ENCODE measurements around the gene LLGL1. TPM values are rescaled to one million over a fixed set of nuclear protein-coding genes. Genes with fewer than 3 reads are reported as not detected.

LLGL1 gene
- total and polyA plus RNA-seq, 2 donors = 24.5 to 25.6 TPM

DNA sequence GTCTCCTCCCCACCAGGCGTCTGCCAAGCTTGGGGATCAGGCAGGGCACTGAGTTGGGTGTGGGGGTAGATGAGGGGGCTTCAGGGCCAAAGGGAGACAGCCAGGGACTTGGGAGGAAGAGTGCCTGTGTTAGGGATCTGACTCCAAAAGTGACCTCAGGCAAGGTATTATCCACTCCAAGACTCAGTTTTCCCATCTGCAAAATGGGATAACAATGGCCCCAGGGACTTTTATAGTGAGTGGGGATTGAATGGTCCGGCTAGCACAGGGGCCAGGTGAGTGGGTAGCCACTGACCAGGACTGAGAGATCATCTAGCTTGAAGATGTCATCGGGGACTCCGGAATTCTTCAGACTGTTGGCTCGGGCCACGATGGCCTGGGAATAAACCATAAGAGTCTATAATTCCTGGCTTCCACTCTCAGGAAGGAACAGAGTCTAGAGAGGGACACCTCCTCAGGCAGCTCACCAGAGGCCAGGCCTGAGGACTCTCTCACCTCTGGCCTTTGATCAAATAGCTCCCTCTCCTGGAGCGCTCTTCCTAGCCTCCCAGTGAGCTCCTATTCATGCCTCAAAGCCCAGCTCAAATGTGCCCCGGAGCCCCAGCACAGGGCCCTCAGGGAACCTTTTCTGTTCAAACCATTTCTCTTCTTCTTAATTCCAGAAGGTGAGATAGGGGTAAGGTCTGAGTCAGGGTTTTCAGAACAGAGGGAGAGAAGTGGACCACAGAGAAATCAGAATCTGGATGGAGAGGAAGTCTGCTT is 29.6 kb downstream of the LLGL1 start:
- no peak overlapping the region for H3K27ac ChIP-seq (ENCODE audit: low read depth)
- H3K4me1 ChIP-seq (ENCODE audit: insufficient read depth) = peaks cover 3% of the 10 kb centered on the region
- 95% methylated on average over 8 of the region's 8 CpGs for WGBS
- peaks cover 5% of the 10 kb centered on the region for H3K36me3 ChIP-seq (ENCODE audit: insufficient read depth)
- DNase-seq (ENCODE audit: extremely low spot score) = no peak
- H3K4me3 ChIP-seq (ENCODE audit: low read depth, low read length) = no peak overlapping the region

DNA sequence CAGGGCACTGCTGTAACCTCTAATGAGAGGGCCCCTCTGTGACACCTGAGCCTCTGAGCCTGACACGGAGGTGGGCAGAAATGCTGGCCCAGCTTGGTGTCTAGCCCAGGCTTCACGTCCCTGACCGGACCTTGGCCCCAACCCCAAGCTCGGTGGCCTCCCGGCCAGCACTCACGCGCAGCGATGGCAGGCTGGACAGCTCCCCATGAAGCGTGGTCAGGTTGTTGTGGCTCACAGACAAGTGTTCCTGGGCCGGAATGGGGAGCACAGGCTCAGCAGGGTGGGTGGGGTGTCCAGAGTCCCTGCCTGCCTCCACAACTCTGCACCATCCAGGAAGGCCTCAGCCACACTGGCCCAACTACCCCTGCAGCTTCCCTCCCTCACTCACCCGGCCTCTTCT is 30.9 kb downstream of the LLGL1 start:
- no peak overlapping the region for H3K27ac ChIP-seq (ENCODE audit: low read depth)
- peaks cover 5% of the 10 kb centered on the region for H3K36me3 ChIP-seq (ENCODE audit: insufficient read depth)
- no peak overlapping the region for H3K4me3 ChIP-seq (ENCODE audit: low read depth, low read length)
- WGBS = 83% methylated on average over 11 of the region's 11 CpGs
- no peak for DNase-seq (ENCODE audit: extremely low spot score)
- H3K4me1 ChIP-seq (ENCODE audit: insufficient read depth) = peaks cover 3% of the 10 kb centered on the region

DNA sequence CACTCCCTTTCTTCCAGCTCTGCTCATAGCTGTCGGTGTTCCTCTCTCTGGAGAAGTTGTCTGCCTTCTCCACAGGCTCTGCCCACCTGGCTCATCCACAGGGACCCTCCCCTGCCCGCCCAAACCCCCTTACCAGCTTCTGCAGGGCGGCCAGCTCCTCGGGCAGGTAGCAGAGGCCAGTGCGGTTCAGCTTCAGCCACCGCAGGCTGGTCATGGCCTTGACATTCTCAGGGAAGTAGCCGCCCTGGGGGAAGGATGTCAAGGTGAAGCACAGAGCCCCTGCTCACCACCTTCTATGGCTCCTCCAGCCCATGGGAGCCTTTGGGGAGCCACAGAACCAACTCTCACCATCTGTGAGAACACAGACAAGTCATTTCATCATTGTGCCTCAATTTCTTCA is 31.3 kb downstream of the LLGL1 start:
- 86% methylated on average over 7 of the region's 7 CpGs for WGBS
- Histone ChIP-seq H3K4me3 (ENCODE audit: low read depth, low read length) (no peak overlapping the region), H3K4me1 (ENCODE audit: insufficient read depth) (peaks cover 3% of the 10 kb centered on the region), H3K36me3 (ENCODE audit: insufficient read depth) (peaks cover 5% of the 10 kb centered on the region), H3K27ac (ENCODE audit: low read depth) (no peak overlapping the region)
- DNase-seq (ENCODE audit: extremely low spot score) = no peak

DNA sequence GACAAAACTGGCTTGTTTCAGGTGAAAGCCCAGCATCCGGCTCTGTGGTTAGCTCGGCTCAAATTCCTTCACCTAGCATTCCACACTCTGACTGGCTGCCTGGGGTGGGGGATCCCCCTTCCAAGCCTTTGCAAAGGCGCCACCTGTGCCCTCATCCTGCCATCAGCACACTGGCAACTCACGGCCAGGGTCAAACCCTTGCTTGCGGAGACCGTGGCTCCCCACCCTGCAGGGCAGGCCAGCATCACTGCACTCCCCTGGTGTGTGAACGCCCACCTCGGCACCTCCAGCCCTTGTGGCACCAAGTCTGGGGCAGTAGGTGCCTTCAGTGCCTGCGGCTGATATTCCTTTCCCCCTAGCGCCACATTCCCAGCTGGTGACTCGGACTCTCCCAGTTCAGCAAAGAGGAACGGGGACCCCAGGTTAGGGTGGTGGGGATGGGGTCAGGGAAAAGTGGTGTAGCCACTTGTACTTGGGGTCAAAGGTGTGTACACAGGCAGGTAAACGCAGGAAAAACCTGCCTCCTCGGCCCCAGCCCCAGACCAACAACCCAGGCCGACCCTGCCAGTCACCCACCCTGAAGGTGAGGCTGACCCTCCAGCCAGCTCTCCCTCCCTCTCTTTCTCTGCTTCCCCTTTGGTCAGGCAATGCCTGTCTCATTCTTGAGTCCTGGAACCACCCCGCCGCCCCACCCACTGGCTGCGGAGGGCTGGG is 32.0 kb downstream of the LLGL1 start:
- WGBS = 26% methylated on average over 18 of the region's 18 CpGs
- no peak for DNase-seq (ENCODE audit: extremely low spot score)
- H3K4me1 ChIP-seq (ENCODE audit: insufficient read depth) = peaks cover 3% of the 10 kb centered on the region
- peaks cover 5% of the 10 kb centered on the region for H3K36me3 ChIP-seq (ENCODE audit: insufficient read depth)
- H3K4me3 ChIP-seq (ENCODE audit: low read depth, low read length) = peak overlapping the region; percentile 87
- H3K27ac ChIP-seq (ENCODE audit: low read depth) = peak overlapping the region; percentile 94

DNA sequence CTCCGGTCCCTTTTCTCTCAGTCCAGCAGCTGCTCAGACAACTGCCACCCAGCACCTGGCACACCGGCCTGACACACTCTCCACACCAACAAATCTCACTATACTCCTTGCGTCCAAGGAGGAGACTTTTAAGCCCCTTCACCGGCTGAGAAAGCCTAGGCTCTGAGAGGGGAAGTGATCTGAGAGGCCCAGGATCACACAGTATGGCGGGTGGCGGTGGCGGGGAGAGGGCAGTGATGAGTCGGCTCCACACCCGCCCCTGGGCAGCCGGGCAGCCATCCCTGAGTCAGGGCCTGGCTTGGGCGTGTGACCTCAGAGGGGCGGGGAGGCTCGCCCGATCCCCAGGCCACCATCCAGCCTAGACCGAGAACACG is 32.5 kb downstream of the LLGL1 start:
- Histone ChIP-seq H3K27ac (ENCODE audit: low read depth) (peak overlapping the region; percentile 94), H3K36me3 (ENCODE audit: insufficient read depth) (peaks cover 5% of the 10 kb centered on the region), H3K4me1 (ENCODE audit: insufficient read depth) (peaks cover 3% of the 10 kb centered on the region), H3K4me3 (ENCODE audit: low read depth, low read length) (peak overlapping the region; percentile 87)
- under 1% methylated on average over 16 of the region's 16 CpGs for WGBS
- DNase-seq (ENCODE audit: extremely low spot score) = no peak

DNA sequence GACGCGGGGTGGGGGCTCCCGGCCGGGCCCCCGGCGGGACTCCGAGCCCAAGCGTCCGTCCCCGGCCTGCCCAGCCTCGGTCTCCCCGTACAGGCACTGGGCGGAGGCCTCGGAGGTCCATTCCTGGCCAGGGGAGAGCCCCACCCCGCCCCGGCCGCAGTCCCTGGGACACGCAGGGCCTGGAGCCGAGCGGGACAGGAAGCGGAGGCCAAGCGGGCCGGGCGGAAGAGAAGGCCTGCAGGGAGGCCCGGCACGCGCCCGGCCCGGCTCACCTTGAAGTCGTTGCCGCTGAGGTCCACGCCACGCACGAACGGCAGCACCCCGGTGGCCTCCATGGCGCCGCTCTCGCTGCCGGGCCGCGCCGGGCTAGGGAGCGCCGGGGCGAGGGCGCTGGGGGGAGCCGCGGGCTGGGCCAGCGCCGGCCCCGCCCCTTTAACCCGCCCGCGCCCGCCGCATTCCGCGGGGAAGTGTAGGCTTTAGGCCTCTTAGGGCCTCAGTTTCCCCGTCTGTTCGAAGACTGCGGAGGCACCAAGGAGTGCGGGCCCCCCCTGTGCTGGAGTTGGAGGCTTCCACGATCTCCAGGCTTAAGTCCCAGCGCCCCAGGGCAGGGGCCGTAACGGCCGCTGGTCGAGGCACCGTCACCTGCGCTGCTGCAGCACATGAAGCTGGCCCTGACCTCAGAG is 33.1 kb downstream of the LLGL1 start, which contains the start of gene FLII:
FLII (minus strand) TSS at position 383 of the 683 bp plus-strand sequence; CDS start at position 335, 48 bp downstream.
- H3K4me1 ChIP-seq (ENCODE audit: insufficient read depth) = peaks cover 3% of the 10 kb centered on the region
- WGBS = 1% methylated on average over 71 of the region's 71 CpGs
- H3K4me3 ChIP-seq (ENCODE audit: low read depth, low read length) = peak within 1 kb of the TSS; percentile 87
- DNase-seq (ENCODE audit: extremely low spot score) = no peak
- H3K27ac ChIP-seq (ENCODE audit: low read depth) = peak within 1 kb of the TSS; percentile 94
- H3K36me3 ChIP-seq (ENCODE audit: insufficient read depth) = peaks cover 5% of the 10 kb centered on the region

DNA sequence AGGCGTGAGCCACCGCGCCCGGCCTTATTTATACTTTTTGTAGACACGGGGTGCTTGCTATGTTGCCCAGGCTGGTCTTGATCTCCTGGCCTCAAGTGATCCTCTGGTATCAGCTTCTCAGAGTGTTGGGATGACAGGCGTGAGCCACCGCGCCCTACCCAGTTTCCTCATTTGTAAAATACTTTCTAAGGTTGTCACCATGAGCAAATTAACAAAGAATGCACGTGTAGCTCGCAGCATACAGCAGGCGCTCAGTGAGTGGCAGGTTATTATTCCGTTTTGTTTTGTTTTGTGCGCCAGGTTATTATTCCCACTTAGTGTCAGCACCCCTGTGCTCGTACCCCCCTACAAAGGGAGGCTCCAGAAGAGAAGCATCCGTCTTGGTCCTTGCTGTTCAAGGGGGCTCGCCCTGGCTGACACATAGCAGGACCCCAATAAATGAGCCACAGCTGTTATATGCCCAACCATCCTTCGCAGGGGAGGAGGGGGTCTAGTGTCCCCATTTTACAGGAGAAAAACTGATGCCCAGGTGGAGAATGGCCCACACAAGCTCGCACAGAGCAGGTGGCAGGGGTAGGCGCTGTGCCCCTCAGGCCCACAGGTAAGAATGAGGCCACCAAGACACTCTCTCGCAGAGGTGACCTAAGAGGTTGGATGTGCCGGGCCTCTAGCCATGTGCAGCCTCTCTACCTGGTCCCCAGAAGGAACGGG is 34.3 kb downstream of the LLGL1 start:
- peaks cover 3% of the 10 kb centered on the region for H3K4me1 ChIP-seq (ENCODE audit: insufficient read depth)
- WGBS = 68% methylated on average over 22 of the region's 22 CpGs
- H3K27ac ChIP-seq (ENCODE audit: low read depth) = no peak overlapping the region
- no peak for DNase-seq (ENCODE audit: extremely low spot score)
- H3K4me3 ChIP-seq (ENCODE audit: low read depth, low read length) = no peak overlapping the region
- H3K36me3 ChIP-seq (ENCODE audit: insufficient read depth) = peaks cover 3% of the 10 kb centered on the region

DNA sequence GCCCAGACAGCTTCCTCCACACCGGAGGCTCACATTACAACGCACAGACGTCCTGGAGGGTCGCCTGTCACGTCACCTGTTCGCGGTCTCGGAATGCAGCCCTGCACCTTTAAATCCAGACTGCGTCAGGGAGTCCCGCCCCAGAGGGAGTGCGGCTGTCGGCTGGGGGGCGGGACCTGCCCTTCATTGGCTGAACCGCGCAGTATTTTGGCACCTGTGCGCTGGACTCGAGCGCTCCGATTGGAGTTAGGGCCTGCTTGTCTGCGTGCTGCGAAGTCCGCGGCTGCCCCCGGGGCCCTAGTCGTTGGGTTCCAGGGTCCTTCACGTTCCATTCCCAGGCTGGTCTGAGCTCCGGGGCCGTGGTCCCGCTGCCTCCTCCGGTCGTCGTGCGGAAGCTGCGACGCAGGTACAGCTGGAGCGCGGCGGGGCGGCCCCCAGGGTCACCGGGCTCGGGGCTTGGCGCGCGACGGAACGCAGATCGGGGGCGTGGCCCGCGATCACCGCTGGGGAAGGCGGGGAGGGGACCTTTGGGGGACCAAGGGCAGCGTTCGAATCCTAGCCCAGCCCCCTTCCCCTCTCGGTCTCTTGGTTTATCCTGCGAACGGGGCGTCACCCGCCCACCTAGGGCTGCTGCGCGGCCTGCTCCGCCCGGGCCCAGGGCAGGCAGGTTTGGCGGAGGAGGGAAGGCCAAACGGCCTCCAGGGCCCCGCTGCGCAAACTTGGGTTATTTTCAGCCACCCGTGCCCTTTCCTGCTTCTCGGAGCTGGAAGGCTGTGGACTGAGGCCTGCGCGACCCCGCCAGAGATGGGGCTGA is 35.1 kb downstream of the LLGL1 start, which contains the start of gene MIEF2:
MIEF2 (plus strand) TSS at position 331 of the 814 bp plus-strand sequence. CDS start 2,059 bp downstream, outside the sequence.
- H3K4me3 ChIP-seq (ENCODE audit: low read depth, low read length) = peak within 1 kb of the TSS; percentile 73
- peak; percentile 89 for DNase-seq (ENCODE audit: extremely low spot score)
- peaks cover 3% of the 10 kb centered on the region for H3K4me1 ChIP-seq (ENCODE audit: insufficient read depth)
- H3K27ac ChIP-seq (ENCODE audit: low read depth) = peak within 1 kb of the TSS; percentile 93
- under 1% methylated on average over 72 of the region's 72 CpGs for WGBS
- H3K36me3 ChIP-seq (ENCODE audit: insufficient read depth) = peaks cover 4% of the 10 kb centered on the region

DNA sequence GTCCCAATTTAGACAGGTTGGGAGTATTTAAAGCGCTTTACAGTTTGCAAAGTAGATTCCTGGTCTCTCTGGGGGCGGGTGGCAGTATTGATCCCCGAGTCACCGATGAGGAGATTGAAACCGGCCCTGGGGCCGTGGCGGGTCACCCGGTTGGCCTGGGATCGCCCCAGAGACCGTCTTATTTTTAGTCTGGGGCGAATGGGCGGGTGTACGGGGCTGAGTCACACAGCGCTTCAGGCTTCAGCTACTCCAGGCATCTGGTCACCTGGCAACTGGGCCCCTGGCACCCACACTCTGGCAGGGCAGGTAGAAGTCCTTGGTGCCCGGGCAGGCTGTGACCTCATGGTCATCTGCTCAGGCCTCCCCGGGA is 35.7 kb downstream of the LLGL1 start:
- WGBS = 1% methylated on average over 16 of the region's 16 CpGs
- no peak for DNase-seq (ENCODE audit: extremely low spot score)
- peaks cover 4% of the 10 kb centered on the region for H3K36me3 ChIP-seq (ENCODE audit: insufficient read depth)
- H3K27ac ChIP-seq (ENCODE audit: low read depth) = peak overlapping the region; percentile 93
- peak overlapping the region; percentile 73 for H3K4me3 ChIP-seq (ENCODE audit: low read depth, low read length)
- peaks cover 3% of the 10 kb centered on the region for H3K4me1 ChIP-seq (ENCODE audit: insufficient read depth)

DNA sequence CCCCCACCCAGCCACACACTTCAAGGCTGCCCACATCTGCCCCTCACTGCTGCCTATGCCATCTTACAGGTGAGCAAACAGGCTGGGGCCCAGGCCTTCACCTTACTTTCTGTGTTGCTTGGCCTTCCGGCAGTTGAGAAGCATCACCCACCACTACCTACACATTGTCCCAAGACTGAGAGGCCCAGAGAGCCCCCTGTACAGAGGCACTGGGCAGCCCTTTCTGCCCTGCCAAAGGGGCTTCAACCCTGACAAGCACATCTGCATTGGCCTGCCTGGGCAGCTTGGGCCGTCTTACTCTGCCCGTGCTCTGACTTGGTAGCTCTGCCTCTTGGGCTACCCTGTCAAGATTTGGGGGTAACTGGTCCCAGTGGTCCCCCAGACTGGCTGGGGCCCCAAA is 36.2 kb downstream of the LLGL1 start:
- DNase-seq (ENCODE audit: extremely low spot score) = no peak

DNA sequence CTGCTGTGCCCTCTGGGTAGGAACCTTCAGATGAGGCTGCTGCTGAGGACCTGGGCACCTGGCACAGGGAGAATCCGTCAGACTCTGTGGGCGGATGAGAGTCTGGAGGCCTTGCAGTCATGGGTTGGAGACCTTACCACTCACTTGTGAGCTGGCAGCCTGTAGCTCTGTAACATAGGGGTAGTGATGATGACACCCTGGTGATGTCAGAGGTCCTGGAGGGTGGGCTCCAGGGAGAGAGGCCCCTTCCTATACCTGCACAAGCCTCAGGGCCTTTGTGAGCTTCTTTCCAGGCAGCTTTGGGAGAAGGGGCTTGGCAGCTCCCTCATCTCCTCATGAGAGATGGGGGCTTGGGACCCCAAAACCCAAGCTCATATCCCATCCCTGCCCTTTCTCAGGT is 36.7 kb downstream of the LLGL1 start:
- Histone ChIP-seq H3K36me3 (ENCODE audit: insufficient read depth) (peaks cover 4% of the 10 kb centered on the region), H3K27ac (ENCODE audit: low read depth) (no peak overlapping the region), H3K4me1 (ENCODE audit: insufficient read depth) (peaks cover 3% of the 10 kb centered on the region), H3K4me3 (ENCODE audit: low read depth, low read length) (no peak overlapping the region)
- 75% methylated on average over 2 of the region's 2 CpGs for WGBS
- DNase-seq (ENCODE audit: extremely low spot score) = no peak

More for the DNA sequence above, 36.2 kb downstream of the LLGL1 start:
- 73% methylated on average over 3 of the region's 3 CpGs for WGBS
- Histone ChIP-seq H3K36me3 (ENCODE audit: insufficient read depth) (peaks cover 4% of the 10 kb centered on the region), H3K4me3 (ENCODE audit: low read depth, low read length) (peak overlapping the region; percentile 73), H3K27ac (ENCODE audit: low read depth) (no peak overlapping the region), H3K4me1 (ENCODE audit: insufficient read depth) (peaks cover 3% of the 10 kb centered on the region)

DNA sequence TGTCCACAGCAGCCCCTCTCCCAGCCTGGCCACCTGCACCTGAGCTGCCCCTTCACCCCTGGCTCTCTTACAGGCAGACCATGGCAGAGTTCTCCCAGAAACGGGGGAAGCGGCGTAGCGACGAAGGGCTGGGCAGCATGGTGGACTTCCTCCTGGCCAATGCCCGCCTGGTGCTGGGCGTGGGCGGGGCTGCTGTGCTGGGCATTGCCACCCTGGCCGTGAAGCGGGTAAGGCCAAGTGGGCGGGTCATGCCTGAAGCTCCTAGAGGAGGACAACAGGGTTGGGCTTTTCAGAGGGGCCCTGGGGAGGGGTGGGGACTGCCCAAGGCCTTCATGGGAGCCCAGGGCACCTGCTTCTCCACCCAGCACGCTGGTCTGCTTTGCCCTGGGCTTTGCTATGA is 37.2 kb downstream of the LLGL1 start:
- WGBS = 86% methylated on average over 12 of the region's 12 CpGs

More for the DNA sequence above, 37.2 kb downstream of the LLGL1 start:
- Histone ChIP-seq H3K4me3 (ENCODE audit: low read depth, low read length) (no peak overlapping the region), H3K36me3 (ENCODE audit: insufficient read depth) (peaks cover 4% of the 10 kb centered on the region), H3K27ac (ENCODE audit: low read depth) (no peak overlapping the region), H3K4me1 (ENCODE audit: insufficient read depth) (no peaks in the 10 kb centered on the region)
- DNase-seq (ENCODE audit: extremely low spot score) = no peak
